NCI-H345 (cell line): Measurements from ENCODE around the gene AFMID.
"Not testable (repeated sequence)": the region's sequence is repeated elsewhere in the genome, so short reads cannot be mapped to it uniquely, and the experiment has no call there.

ENCODE experiments used
- DNase-seq: peaks from one replicate; lab custom pipeline; 2025; lab: John Stamatoyannopoulos, UW

The AFMID gene, protein sequence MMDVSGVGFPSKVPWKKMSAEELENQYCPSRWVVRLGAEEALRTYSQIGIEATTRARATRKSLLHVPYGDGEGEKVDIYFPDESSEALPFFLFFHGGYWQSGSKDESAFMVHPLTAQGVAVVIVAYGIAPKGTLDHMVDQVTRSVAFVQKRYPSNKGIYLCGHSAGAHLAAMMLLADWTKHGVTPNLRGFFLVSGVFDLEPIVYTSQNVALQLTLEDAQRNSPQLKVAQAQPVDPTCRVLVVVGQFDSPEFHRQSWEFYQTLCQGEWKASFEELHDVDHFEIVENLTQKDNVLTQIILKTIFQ

GRCh38 chr17:78186692-78187595, at the start of gene AFMID, which contains the start of gene TK1:
Gene AFMID, plus strand, starts transcription at chr17:78187362. Its CDS starts 9 bp downstream, at chr17:78187371.
Gene TK1, minus strand, starts transcription at chr17:78187052. Its CDS starts 58 bp downstream, at chr17:78186994.
- peak; percentile 99 for DNase-seq

DNA sequence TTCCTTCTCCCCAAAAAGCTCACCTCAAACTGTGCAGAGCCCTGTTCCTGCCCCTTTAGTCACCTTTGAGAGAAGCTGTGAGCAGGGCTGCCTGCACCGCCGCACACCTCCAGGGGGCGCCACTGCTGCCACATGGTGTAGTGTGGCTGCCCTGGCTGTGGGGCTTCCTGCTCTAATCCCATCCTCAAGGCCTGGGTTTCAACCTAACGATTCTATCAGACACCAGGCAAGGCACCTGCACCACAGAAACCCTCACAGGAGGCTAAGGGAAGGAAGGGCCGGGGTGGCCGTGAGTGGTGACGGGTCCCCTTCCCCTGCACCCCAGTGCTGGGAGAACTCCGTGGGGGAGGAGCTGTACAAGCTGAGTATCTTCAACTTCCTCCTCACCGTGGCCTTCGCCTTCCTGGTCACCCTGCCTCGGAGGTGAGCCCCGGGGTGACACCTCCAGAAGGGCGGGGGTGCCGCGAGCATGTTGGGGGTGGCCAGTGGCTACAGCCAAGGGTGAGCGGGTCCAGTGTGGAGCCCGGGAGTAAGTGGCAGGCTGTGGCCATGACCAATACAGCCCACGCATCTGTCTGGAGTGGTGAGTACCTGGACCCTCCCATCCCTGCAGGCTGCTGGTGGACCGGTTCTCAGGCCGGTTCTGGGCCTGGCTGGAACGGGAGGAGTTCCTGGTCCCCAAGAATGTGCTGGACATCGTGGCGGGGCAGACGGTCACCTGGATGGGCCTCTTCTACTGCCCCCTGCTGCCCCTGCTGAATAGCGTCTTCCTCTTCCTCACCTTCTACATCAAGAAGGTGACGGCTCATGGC, 49.6 kb upstream of the AFMID start:
- no peak for DNase-seq

DNA sequence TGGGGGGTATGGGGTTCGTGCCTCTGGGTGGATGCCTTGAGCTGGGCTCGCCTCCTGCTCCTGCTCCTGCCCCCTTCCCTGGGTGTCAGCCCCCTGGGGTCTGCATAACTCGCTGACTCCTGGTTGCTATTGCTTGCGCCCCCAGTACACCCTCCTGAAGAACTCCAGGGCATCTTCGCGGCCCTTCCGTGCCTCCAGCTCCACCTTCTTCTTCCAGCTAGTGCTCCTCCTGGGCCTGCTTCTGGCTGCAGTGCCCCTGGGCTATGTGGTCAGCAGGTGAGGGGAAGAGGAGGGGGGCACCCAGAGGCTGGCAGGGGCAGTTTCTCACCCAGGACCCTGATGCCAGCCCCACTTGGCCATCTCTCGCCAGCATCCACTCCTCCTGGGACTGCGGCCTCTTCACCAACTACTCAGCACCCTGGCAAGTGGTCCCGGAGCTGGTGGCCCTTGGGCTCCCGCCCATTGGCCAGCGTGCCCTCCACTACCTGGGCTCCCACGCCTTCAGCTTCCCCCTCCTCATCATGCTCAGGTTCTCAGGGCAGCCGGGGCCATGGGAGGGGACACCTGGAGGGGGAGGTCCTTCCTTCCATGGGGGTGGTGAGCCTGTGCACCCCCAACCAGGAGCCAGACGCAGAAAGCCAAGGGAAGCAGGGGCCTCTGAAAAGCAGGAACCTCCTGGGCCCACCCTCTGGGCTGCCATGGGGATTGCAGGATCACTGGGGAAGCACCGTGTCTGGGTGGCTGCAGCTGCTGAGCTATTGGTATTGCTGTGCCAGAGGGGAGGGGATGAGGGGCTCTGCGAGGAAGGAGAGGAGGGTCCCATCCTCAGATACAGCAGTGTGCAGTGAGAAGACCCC, 48.7 kb upstream of the AFMID start:
- DNase-seq, result no peak

DNA sequence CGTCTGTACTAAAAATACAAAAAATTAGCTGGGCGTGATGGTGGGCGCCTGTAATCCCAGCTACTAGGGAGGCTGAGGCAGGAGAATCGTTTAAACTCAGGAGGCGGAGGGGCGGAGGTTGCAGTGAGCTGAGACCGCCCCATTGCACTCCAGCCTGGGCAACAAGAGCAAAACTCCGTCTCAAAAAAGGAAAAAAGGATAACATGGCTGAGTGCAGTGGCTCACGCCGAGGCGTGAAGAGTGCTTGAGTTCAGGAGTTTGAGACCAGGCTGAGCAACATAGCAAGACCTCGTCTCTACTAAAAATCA, 47.3 kb upstream of the AFMID start:
- DNase-seq, result not testable (repeated sequence)

GRCh38 chr17:78140169-78141051, 46.8 kb upstream of the AFMID start:
- peak; percentile 93 for DNase-seq

GRCh38 chr17:78141437-78142118, 45.6 kb upstream of the AFMID start:
- no peak for DNase-seq

DNA sequence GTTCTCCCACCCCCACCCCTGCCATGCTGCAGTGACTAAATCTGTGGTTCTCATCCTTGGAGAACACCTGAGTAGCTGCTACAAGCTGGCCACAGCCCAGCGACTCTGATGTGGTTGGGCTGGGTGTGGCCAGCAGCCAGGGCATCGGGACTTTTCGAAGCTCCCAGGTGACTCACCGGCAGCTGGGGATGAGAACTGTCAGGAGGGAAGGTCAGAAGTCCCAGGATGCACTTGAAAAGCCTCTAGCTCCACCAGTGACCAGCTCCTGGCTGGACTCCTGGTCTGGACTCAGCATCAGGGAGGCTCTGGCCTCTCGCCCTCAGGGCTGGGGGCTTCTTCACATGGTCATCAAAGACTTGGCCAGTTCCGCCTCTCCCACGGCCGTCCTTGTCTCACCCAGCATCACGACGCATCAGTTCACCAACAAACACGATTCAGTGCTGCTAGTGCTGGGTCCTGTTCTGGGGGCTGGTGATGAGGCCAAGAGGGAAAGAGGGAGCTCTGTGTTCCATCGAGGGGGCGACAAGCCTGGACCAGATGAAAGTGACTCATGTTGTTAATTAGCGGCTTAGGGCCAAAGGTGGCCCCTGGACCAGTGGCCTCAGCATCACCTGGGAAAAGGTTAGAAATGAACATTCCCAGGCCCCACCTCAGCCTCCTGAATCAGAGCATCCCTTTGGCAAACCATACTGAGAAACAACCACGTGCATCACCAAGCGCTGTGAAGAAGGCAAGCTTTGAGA, 44.9 kb upstream of the AFMID start:
- DNase-seq, result no peak

GRCh38 chr17:78143214-78144146, 43.7 kb upstream of the AFMID start:
- DNase-seq, result no peak

- DNase-seq, result no peak
These were observed 42.9 kb upstream of the AFMID start for GRCh38 chr17:78144147-78144719.

GRCh38 chr17:78144736-78145641, 42.2 kb upstream of the AFMID start:
- no peak for DNase-seq

- no peak for DNase-seq
These were observed 40.7 kb upstream of the AFMID start for GRCh38 chr17:78146471-78146869.

- DNase-seq, result no peak
These were observed 40.3 kb upstream of the AFMID start for GRCh38 chr17:78146881-78147280.

DNA sequence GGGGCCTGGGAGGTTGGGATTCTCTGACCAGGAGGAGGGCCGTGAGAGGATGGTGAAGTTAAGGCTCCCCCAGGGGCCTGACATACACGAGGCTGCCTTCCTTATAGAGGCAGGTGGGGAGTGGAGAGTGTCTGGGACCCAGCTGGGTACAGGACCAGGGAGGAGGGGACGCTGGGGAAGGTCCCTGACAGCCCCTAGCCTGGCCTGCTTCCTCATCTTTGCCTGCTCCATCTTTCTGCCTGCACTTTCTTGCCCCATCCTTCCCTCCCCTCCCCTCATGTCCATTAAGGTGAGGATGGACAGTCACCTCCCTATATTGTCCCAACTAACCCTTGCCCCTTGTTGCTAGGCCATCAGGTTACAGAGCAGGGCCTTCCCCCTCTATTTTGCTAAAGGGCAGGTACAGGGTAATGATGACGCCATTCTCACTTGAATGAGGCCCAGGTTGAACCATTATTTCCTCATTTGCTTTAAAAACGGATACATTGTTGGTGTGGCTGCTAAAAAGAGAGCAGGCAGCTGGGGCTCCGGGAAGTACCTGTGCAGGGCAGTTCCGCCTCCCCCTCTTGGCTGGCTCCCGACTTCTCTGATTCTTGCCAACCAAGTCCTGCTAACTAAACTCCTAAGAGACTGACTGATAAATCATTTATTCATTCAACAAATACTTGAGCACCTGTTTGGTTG, 39.7 kb upstream of the AFMID start:
- DNase-seq, result no peak

GRCh38 chr17:78148286-78149016, 38.7 kb upstream of the AFMID start:
- no peak for DNase-seq

DNA sequence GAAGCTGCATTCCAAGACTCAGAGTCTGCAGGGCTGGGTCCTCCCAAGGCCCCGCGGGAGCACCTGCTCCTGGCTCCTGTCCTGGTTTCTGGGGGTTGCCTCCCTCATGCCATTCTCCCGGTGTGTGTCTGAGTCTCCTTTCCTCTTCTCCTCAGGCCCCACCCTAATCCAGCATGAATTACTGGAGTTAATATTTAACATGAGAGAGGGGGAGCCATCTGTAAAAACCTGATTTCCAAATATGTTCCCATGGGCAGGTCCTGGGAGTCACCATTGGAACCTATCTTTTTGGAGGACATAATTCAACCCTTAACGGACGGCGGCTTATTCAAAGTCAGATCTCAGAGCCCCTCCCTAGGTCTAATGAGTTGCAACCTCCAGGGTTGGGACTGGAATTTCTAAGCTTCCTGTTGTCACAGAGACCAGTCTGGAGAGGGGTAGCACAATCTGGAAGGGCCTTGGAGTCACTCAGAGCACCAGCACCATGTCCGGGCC, 35.6 kb upstream of the AFMID start:
- DNase-seq, result no peak
